ENCODE results near the gene IFT43. TPM values are rescaled to one million over a fixed set of nuclear protein-coding genes. Genes with fewer than 3 reads are reported as not detected.

The IFT43 gene
- total RNA-seq, 1 experiment from 2014 or later: 18.6 TPM

DNA sequence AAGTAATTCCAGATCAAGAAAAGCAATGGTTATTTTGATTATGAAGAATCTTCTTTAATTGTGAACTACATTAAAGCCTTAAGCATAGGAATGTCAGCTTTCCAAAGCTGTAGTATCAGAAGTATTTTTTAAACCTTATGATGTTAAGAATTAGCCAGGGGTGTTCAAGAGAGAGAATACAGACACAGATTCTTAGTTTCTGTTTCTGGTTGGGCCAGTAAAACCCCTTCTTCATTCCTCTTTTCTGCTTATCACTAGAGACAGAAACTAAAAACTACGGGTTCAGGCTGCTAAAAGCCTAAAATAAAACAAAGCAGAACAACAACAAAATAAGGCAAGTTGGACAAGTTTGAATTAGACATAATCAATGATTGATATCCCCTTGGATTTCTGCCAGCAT is 38.2 kb downstream of the IFT43 start:
- Histone ChIP-seq H4K8ac (replicated peaks; ENCODE audit: insufficient read length, low read depth, low read length) (no peak overlapping the region), H3K4me1 (ENCODE audit: insufficient read depth, low read length) (no peaks in the 10 kb centered on the region; the same call in 1 of the 2 replicates), H3T11ph (ENCODE audit: low read length) (no peak overlapping the region), H3K27me3 (ENCODE audit: insufficient read depth, low read length) (no peaks in the 10 kb centered on the region), H2BK120ac (ENCODE audit: low read depth, low read length, poor library complexity, severe bottlenecking) (no peak overlapping the region), H2AFZ (ENCODE audit: low read length) (no peak overlapping the region), H3K79me1 (ENCODE audit: insufficient read depth, low read depth, low read length, poor library complexity, severe bottlenecking) (no peaks in the 10 kb centered on the region), H3K18ac (ENCODE audit: insufficient read length, low read depth, low read length) (no peak overlapping the region), H2AK5ac (ENCODE audit: insufficient read length, low read length) (no peak overlapping the region), H4K5ac (ENCODE audit: insufficient read length, low read depth, low read length) (no peak overlapping the region), H2BK5ac (ENCODE audit: insufficient read length, low read length) (no peak overlapping the region), H4K20me1 (ENCODE audit: control insufficient read depth, insufficient read depth, insufficient read length) (no peaks in the 10 kb centered on the region), H3K23ac (ENCODE audit: insufficient read length, low read depth, low read length) (no peak overlapping the region), H3K56ac (ENCODE audit: insufficient read length, low read depth, low read length) (no peak overlapping the region), H3K9me3 (ENCODE audit: control insufficient read depth, low read depth, low read length) (no peaks in the 10 kb centered on the region), H3K4ac (ENCODE audit: low read depth, low read length) (no peak overlapping the region), H3K9ac (ENCODE audit: extremely low read depth, insufficient read length, low read length) (no peak overlapping the region), H3K4me2 (ENCODE audit: insufficient read depth, insufficient read length, low read length) (no peak overlapping the region), H2BK15ac (ENCODE audit: low read depth, low read length) (no peak overlapping the region), H2BK20ac (ENCODE audit: low read depth, low read length, poor library complexity, severe bottlenecking) (no peak overlapping the region), H3K79me2 (ENCODE audit: insufficient read depth, low read length) (no peaks in the 10 kb centered on the region), H3K23me2 (ENCODE audit: insufficient read length, low read depth, low read length, poor library complexity, severe bottlenecking) (no peaks in the 10 kb centered on the region), H4K91ac (ENCODE audit: insufficient read length, low read depth, low read length) (no peak overlapping the region), H3K14ac (ENCODE audit: insufficient read depth, low read length) (no peak overlapping the region), H3K27ac (ENCODE audit: insufficient read length, low read depth, low read length) (no peak overlapping the region), H2BK12ac (ENCODE audit: insufficient read length, low read depth, low read length) (no peak overlapping the region)
- Mint-ChIP-seq H3K4me1 (peaks cover 15% of the 10 kb centered on the region in 2 experiments), H3K27me3 (ENCODE audit: low read depth) (no peaks in the 10 kb centered on the region), H3K4me3 (no peak overlapping the region), H3K27ac (no peak overlapping the region), H3K9me3 (peaks cover 2 to 5% of the 10 kb centered on the region in 2 experiments; a peak in 3 of 5 replicates), H3K36me3 (ENCODE audit: insufficient read depth in 1 of 3, low read depth in 3 of 3) (peaks cover 9 to 35% (median 17%) of the 10 kb centered on the region in 3 experiments)
- DNase-seq: no peak
- TF ChIP-seq, protein P1, sequence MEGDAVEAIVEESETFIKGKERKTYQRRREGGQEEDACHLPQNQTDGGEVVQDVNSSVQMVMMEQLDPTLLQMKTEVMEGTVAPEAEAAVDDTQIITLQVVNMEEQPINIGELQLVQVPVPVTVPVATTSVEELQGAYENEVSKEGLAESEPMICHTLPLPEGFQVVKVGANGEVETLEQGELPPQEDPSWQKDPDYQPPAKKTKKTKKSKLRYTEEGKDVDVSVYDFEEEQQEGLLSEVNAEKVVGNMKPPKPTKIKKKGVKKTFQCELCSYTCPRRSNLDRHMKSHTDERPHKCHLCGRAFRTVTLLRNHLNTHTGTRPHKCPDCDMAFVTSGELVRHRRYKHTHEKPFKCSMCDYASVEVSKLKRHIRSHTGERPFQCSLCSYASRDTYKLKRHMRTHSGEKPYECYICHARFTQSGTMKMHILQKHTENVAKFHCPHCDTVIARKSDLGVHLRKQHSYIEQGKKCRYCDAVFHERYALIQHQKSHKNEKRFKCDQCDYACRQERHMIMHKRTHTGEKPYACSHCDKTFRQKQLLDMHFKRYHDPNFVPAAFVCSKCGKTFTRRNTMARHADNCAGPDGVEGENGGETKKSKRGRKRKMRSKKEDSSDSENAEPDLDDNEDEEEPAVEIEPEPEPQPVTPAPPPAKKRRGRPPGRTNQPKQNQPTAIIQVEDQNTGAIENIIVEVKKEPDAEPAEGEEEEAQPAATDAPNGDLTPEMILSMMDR (conservative IDR thresholded peaks at IDR 0.05): no peak
- no CpG with 5 or more reads among the region's 1 CpG for WGBS (ENCODE audit: extremely low coverage, insufficient read length, low lambda C conversion rate)
